ENCODE results near the gene LGR4.

DNA sequence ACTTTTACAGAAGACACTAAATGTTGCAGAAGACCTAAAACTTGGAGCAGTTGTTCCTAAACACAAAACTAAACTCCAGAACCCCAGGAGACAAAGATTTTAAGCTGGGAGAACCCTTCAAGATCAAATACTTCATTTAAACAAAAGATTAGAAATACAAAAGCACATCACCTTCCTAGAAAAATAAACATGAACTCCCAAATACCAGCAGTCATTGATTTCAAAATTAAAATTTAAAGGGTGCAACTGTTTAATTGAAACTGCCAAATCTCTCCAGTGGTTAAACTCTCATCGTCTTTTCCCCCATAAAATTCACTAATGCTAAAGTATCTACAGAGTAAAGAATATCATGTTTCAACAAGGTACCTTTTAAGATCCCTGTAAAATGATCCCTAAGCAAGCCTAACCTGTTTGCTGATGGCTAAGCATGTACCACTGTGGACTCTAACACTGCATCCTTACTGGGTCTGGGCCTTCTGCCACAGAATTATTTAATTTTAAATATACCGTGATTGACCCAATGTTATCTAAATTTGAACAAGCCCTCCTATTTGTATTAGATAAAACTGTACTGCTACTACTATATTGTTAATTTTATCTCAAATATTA, 55.9 kb downstream of the LGR4 start:
- TF ChIP-seq, protein P1, sequence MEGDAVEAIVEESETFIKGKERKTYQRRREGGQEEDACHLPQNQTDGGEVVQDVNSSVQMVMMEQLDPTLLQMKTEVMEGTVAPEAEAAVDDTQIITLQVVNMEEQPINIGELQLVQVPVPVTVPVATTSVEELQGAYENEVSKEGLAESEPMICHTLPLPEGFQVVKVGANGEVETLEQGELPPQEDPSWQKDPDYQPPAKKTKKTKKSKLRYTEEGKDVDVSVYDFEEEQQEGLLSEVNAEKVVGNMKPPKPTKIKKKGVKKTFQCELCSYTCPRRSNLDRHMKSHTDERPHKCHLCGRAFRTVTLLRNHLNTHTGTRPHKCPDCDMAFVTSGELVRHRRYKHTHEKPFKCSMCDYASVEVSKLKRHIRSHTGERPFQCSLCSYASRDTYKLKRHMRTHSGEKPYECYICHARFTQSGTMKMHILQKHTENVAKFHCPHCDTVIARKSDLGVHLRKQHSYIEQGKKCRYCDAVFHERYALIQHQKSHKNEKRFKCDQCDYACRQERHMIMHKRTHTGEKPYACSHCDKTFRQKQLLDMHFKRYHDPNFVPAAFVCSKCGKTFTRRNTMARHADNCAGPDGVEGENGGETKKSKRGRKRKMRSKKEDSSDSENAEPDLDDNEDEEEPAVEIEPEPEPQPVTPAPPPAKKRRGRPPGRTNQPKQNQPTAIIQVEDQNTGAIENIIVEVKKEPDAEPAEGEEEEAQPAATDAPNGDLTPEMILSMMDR (IDR thresholded peaks at IDR 0.05; ENCODE audit: low read depth, low read length, poor library complexity, severe bottlenecking): no peak
- TF ChIP-seq EZH2phosphoT487 (IDR thresholded peaks at IDR 0.05; ENCODE audit: borderline replicate concordance, low read length): no peak

Measured in DOHH2 (cell line).